Gastrocnemius medialis (tissue), 4 donors: Measurements from ENCODE around the gene SEMA4G.

Experiments
- POLR2A ChIP-seq, 2 donors: fragments of 450-650 bp; IDR thresholded peaks; one replicate each; pipeline ENCODE4 v1.6.1; 2017; ENCODE audit warnings: antibody characterized with exemption in 2 of 2, mild to moderate bottlenecking in 2 of 2, moderate library complexity in 2 of 2
- TF ChIP-seq, protein P1 (sequence below), 5 experiments: fragments of 450-650 bp in 3 of 5; fragments of 200-600 bp in 2 of 5; sonication (generic) in 2 of 5; IDR thresholded peaks in 4 of 5; conservative IDR thresholded peaks in 1 of 5; 1 replicate in 4 of 5; 2 replicates in 1 of 5; pipeline ENCODE4 v1.5.1; 2016 to 2019; ENCODE audit warnings: antibody characterized with exemption in 5 of 5, mild to moderate bottlenecking in 3 of 5, moderate library complexity in 3 of 5

- TF ChIP-seq, protein P1, sequence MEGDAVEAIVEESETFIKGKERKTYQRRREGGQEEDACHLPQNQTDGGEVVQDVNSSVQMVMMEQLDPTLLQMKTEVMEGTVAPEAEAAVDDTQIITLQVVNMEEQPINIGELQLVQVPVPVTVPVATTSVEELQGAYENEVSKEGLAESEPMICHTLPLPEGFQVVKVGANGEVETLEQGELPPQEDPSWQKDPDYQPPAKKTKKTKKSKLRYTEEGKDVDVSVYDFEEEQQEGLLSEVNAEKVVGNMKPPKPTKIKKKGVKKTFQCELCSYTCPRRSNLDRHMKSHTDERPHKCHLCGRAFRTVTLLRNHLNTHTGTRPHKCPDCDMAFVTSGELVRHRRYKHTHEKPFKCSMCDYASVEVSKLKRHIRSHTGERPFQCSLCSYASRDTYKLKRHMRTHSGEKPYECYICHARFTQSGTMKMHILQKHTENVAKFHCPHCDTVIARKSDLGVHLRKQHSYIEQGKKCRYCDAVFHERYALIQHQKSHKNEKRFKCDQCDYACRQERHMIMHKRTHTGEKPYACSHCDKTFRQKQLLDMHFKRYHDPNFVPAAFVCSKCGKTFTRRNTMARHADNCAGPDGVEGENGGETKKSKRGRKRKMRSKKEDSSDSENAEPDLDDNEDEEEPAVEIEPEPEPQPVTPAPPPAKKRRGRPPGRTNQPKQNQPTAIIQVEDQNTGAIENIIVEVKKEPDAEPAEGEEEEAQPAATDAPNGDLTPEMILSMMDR (IDR thresholded peaks at IDR 0.05 in 4 of 5, conservative IDR thresholded peaks at IDR 0.05 in 1 of 5) = no peak
- no peak for TF ChIP-seq POLR2A (IDR thresholded peaks at IDR 0.05)
Measured at GRCh38 chr10:101015582-101015973, 46.3 kb downstream of the SEMA4G start.
